Measurements from ENCODE around the gene NCKAP5L. TPM values are rescaled to one million over a fixed set of nuclear protein-coding genes. Genes with fewer than 3 reads are reported as not detected.

NCKAP5L gene
- total RNA-seq, 1 donor from 2014 or later: 64.3 TPM

DNA sequence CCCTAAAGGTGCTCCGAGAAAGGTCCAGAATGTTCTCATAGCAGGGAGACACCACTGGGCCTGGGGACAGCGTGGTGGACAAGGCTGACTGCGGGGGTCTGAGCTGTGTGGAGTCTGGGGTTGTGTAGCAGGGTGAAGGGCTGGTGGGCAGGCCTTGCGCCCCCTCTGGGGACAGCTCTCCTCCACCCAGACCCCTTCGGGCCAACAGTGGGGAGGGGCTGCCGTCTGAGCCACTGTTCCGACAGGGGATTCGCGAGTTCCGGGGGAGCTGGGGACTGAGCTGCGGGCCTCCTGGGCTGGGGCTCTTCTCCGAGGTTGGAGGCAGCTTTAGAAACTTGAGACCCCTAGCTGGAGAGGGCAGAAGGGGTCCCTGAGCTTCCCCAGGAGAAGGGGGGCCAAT is 32.1 kb downstream of the NCKAP5L start:
- Mint-ChIP-seq H3K4me3 (ENCODE audit: unreplicated experiment) (no peak overlapping the region), H3K27me3 (ENCODE audit: unreplicated experiment) (peaks cover 5% of the 10 kb centered on the region), H3K27ac (ENCODE audit: unreplicated experiment) (no peak overlapping the region), H3K36me3 (ENCODE audit: unreplicated experiment) (peaks cover 4% of the 10 kb centered on the region), H3K9me3 (ENCODE audit: unreplicated experiment) (peaks cover 3% of the 10 kb centered on the region), H3K4me1 (ENCODE audit: low read depth, unreplicated experiment) (peaks cover 10% of the 10 kb centered on the region)
- no peak for DNase-seq
- TF ChIP-seq, protein P1, sequence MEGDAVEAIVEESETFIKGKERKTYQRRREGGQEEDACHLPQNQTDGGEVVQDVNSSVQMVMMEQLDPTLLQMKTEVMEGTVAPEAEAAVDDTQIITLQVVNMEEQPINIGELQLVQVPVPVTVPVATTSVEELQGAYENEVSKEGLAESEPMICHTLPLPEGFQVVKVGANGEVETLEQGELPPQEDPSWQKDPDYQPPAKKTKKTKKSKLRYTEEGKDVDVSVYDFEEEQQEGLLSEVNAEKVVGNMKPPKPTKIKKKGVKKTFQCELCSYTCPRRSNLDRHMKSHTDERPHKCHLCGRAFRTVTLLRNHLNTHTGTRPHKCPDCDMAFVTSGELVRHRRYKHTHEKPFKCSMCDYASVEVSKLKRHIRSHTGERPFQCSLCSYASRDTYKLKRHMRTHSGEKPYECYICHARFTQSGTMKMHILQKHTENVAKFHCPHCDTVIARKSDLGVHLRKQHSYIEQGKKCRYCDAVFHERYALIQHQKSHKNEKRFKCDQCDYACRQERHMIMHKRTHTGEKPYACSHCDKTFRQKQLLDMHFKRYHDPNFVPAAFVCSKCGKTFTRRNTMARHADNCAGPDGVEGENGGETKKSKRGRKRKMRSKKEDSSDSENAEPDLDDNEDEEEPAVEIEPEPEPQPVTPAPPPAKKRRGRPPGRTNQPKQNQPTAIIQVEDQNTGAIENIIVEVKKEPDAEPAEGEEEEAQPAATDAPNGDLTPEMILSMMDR (IDR thresholded peaks at IDR 0.05; ENCODE audit: partially characterized antibody, unreplicated experiment): no peak

DNA sequence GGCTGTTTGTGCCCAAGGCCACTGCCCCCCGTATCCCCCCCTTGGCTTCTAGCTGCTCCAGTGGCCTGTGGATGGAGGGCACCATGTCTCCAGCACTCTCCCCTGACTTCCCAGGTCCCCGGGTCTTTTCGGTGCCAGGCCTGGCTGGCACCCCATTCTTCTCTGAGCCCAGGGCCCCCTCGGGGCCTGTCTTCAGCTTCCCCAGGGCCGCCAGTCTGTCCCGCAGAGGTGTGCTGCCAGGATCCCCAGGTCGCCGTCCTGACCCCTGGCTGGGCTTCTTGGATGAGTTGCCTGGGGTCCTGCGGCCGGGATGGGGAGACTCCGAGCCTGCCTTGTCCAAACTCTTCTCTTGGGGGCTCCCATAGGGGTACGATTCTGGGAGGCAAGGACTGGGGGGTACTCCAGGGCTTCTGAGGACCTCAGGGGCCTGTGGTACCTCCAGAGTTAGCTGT is 32.5 kb downstream of the NCKAP5L start:
- Mint-ChIP-seq H3K4me3 (ENCODE audit: unreplicated experiment) (no peak overlapping the region), H3K27me3 (ENCODE audit: unreplicated experiment) (peaks cover 6% of the 10 kb centered on the region), H3K9me3 (ENCODE audit: unreplicated experiment) (peaks cover 3% of the 10 kb centered on the region), H3K4me1 (ENCODE audit: low read depth, unreplicated experiment) (peaks cover 10% of the 10 kb centered on the region), H3K27ac (ENCODE audit: unreplicated experiment) (no peak overlapping the region), H3K36me3 (ENCODE audit: unreplicated experiment) (peaks cover 4% of the 10 kb centered on the region)
- TF ChIP-seq, protein P1 (IDR thresholded peaks at IDR 0.05; ENCODE audit: partially characterized antibody, unreplicated experiment): no peak
- DNase-seq: no peak

DNA sequence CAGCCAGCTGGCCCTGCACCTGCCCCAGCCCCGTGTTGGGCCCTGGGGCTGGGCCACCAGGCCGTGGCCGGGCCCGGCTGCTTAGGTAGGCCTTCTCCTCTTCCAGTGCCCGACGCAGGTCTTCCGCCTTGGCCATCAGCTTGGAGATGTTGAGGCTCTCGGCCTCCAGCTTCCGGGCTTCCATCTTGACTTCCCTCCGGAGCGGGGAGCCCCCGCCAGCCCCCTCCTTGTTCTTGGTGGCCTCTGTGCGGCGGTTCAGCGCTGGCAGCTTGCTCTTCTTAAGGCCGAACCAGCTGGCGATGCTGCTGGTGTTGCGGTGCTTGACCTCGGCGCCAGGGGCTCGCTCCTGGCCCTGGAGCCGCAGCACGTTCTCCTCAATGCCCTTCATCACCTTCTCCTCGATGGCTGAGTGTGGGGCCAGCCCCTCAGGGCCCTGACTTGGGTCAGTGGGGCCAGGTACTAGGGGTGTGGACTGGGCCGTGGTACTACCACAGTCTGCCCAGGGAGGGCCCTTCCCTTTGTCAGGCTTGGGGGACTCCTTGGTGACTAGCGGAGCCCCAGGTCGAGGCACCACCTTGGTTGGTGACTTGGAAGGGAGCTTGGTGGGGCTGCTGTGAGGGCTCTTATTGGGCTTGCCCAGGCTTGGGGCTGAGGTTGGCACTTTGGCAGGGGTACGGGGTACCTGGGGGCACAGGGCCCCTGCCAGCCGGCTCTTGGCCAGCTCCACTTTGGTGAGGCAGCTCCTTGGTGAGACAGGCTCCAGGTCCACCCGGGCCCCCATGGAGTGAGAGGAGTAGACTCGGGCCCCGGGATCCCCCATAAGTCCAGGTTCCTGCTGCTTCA is 33.2 kb downstream of the NCKAP5L start:
- no peak overlapping the region for H3K27ac Mint-ChIP-seq (ENCODE audit: unreplicated experiment)
- peaks cover 8% of the 10 kb centered on the region for H3K9me3 Mint-ChIP-seq (ENCODE audit: unreplicated experiment)
- TF ChIP-seq, protein P1 (IDR thresholded peaks at IDR 0.05; ENCODE audit: partially characterized antibody, unreplicated experiment): no peak
- H3K4me1 Mint-ChIP-seq (ENCODE audit: low read depth, unreplicated experiment): peaks cover 5% of the 10 kb centered on the region
- DNase-seq: no peak
- H3K4me3 Mint-ChIP-seq (ENCODE audit: unreplicated experiment): no peak overlapping the region
- H3K36me3 Mint-ChIP-seq (ENCODE audit: unreplicated experiment): peaks cover 4% of the 10 kb centered on the region
- H3K27me3 Mint-ChIP-seq (ENCODE audit: unreplicated experiment): peaks cover 8% of the 10 kb centered on the region

DNA sequence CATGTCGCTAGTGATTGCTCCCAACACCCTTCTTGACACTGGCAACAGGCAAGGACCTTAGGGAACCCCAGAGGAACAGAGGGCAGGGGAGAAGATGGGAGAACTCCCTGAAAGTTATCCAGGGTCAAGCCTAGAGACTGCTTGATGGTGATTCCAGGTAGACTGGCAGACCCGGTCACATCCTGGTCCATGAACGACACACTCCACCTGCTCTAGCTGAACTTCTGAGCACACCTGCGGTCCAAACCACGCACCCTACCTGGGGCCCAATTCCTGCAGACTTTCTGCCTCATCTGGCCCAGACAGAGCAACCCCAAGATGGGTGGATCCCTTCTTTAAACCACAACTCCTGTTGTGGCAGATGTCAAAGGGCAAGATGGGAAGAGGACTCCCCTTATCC is 34.2 kb downstream of the NCKAP5L start:
- Mint-ChIP-seq H3K4me1 (ENCODE audit: low read depth, unreplicated experiment) (peaks cover 2% of the 10 kb centered on the region), H3K36me3 (ENCODE audit: unreplicated experiment) (peaks cover 3% of the 10 kb centered on the region), H3K4me3 (ENCODE audit: unreplicated experiment) (no peak overlapping the region), H3K9me3 (ENCODE audit: unreplicated experiment) (peaks cover 7% of the 10 kb centered on the region), H3K27me3 (ENCODE audit: unreplicated experiment) (peaks cover 7% of the 10 kb centered on the region), H3K27ac (ENCODE audit: unreplicated experiment) (no peak overlapping the region)
- TF ChIP-seq, protein P1 (IDR thresholded peaks at IDR 0.05; ENCODE audit: partially characterized antibody, unreplicated experiment): no peak
- no peak for DNase-seq

DNA sequence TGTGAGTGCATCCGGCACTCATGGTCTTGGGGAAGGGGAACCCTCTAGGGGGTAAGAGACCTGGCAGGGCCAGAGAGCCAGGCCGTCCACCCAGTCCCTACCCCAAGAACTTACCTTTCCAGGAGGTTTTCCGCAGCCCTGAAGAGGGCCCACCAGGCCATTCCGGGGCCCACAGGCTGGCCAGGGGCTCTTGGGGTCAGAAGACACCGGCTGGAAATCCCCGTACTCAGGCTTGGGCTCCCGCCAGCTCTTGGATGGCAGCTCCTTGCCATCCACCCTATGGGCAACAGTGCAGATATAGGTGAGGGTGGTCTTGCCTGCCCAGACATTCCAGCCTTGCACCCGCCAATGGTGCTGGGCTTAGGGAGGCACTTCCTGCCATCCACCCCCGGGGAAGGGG is 34.6 kb downstream of the NCKAP5L start:
- Mint-ChIP-seq H3K27me3 (ENCODE audit: unreplicated experiment) (peaks cover 6% of the 10 kb centered on the region), H3K36me3 (ENCODE audit: unreplicated experiment) (no peaks in the 10 kb centered on the region), H3K4me1 (ENCODE audit: low read depth, unreplicated experiment) (no peaks in the 10 kb centered on the region), H3K9me3 (ENCODE audit: unreplicated experiment) (peaks cover 4% of the 10 kb centered on the region), H3K27ac (ENCODE audit: unreplicated experiment) (no peak overlapping the region), H3K4me3 (ENCODE audit: unreplicated experiment) (no peak overlapping the region)
- no peak for DNase-seq
- TF ChIP-seq, protein P1 (IDR thresholded peaks at IDR 0.05; ENCODE audit: partially characterized antibody, unreplicated experiment): no peak

Data from glutamatergic neuron (in vitro differentiated cells).